Tibial nerve (tissue), 3 donors: ENCODE data around the gene PDE6H.

Source experiments
- POLR2A ChIP-seq, 2 donors: fragments of 450-650 bp; IDR thresholded peaks; one replicate each; pipeline ENCODE4 v1.6.1; 2017; ENCODE audit warnings: antibody characterized with exemption in 2 of 2, mild to moderate bottlenecking in 2 of 2, moderate library complexity in 2 of 2
- TF ChIP-seq, protein P1 (sequence below), 5 experiments: fragments of 200-600 bp in 3 of 5; fragments of 450-650 bp in 2 of 5; sonication (generic) in 3 of 5; IDR thresholded peaks; one replicate each; pipeline ENCODE4 v1.5.1; 2016 to 2019; ENCODE audit warnings: antibody characterized with exemption in 5 of 5, mild to moderate bottlenecking in 3 of 5, moderate library complexity in 2 of 5

DNA sequence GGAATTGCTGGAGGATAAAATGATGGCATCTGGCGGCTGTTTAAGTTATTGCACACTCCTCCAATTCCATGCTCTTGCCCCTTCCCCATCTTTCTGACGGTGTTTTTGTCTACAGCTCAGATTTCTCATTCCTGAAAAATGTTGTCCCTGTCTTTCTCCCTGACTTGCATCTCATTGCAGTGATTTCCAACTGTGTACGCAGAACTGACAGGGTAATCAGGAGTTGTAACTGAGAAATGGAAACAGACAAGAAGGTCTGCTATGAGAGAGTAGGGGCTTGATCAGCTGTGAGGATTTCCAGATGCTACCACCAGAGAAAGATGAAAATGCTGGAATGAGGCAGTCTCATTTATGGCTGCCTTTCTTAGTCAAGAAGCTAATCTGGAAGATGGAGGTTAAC, 35.8 kb upstream of the PDE6H start:
- no peak for TF ChIP-seq POLR2A (IDR thresholded peaks at IDR 0.05)
- TF ChIP-seq, protein P1, sequence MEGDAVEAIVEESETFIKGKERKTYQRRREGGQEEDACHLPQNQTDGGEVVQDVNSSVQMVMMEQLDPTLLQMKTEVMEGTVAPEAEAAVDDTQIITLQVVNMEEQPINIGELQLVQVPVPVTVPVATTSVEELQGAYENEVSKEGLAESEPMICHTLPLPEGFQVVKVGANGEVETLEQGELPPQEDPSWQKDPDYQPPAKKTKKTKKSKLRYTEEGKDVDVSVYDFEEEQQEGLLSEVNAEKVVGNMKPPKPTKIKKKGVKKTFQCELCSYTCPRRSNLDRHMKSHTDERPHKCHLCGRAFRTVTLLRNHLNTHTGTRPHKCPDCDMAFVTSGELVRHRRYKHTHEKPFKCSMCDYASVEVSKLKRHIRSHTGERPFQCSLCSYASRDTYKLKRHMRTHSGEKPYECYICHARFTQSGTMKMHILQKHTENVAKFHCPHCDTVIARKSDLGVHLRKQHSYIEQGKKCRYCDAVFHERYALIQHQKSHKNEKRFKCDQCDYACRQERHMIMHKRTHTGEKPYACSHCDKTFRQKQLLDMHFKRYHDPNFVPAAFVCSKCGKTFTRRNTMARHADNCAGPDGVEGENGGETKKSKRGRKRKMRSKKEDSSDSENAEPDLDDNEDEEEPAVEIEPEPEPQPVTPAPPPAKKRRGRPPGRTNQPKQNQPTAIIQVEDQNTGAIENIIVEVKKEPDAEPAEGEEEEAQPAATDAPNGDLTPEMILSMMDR (IDR thresholded peaks at IDR 0.05): no peak
